GM19035 (cell line): Measurements from ENCODE around the gene MYBPHL.

Source experiments
- ATAC-seq: cut with Tn5 transposase; IDR thresholded peaks from one replicate; pipeline ENCODE4 v1.9.1; 2021; ENCODE audit not compliant: unreplicated experiment

Gene MYBPHL

GRCh38 chr1:109253803-109254620 lies 52.8 kb downstream of the MYBPHL start:
- ATAC-seq, result no peak

- ATAC-seq, result no peak
These were observed 53.7 kb downstream of the MYBPHL start for GRCh38 chr1:109252893-109253802.

- ATAC-seq, result no peak
These were observed 54.5 kb downstream of the MYBPHL start for GRCh38 chr1:109252167-109252892.

GRCh38 chr1:109251277-109252166 lies 55.3 kb downstream of the MYBPHL start:
- ATAC-seq, result no peak

- ATAC-seq, result no peak
These were observed 56.1 kb downstream of the MYBPHL start for GRCh38 chr1:109250454-109251276.

- ATAC-seq, result peak; percentile 38
These were observed 57.0 kb downstream of the MYBPHL start for GRCh38 chr1:109249654-109250401.

- peak; percentile 81 for ATAC-seq
These were observed 57.8 kb downstream of the MYBPHL start, which contains the start of gene CELSR2 for GRCh38 chr1:109248797-109249629. Gene CELSR2 (plus strand): TSS chr1:109249539. CDS start chr1:109250080, 541 bp downstream.

GRCh38 chr1:109248444-109248796 lies 58.4 kb downstream of the MYBPHL start:
- ATAC-seq, result no peak

GRCh38 chr1:109247401-109248365 lies 59.1 kb downstream of the MYBPHL start:
- no peak for ATAC-seq

- no peak for ATAC-seq
These were observed 60.7 kb downstream of the MYBPHL start for GRCh38 chr1:109246141-109246551.

- ATAC-seq, result no peak
These were observed 62.8 kb downstream of the MYBPHL start for GRCh38 chr1:109243860-109244552.

- ATAC-seq, result no peak
These were observed 63.6 kb downstream of the MYBPHL start for GRCh38 chr1:109243221-109243620.

GRCh38 chr1:109242387-109242786 lies 64.4 kb downstream of the MYBPHL start:
- no peak for ATAC-seq
